Kidney (tissue), 14 donors: Measurements from ENCODE around the gene ABCG1. TPM values are rescaled to one million over a fixed set of nuclear protein-coding genes. Genes with fewer than 3 reads are reported as not detected.

Experiments used
- DNase-seq, 5 donors: peaks; one replicate each; pipeline ENCODE4 v3.0.0-alpha.2; 2013 to 2020
- FAIRE-seq: peaks from 2 replicates; lab custom pipeline; 2012; peaks lifted over from hg19 to GRCh38; lab: Jason Lieb, UNC
- H3K27ac ChIP-seq, 2 donors: one replicate each; pipeline ENCODE4 v1.7.0; 2013; ENCODE audit warnings: low read depth in 2 of 2, low read length in 2 of 2, inconsistent platforms in 1 of 2
- H3K27me3 ChIP-seq: one replicate; pipeline ENCODE4 v1.7.1; 2013; ENCODE audit warnings: low read length, inconsistent platforms; ENCODE audit not compliant: control insufficient read depth, insufficient read depth
- H3K36me3 ChIP-seq, 3 donors: one replicate each; pipeline versions ENCODE4 v1.7.0 to v1.7.1; 2013; ENCODE audit warnings: low read length in 3 of 3, control low read depth in 1 of 3, inconsistent platforms in 1 of 3; ENCODE audit not compliant: insufficient read depth in 3 of 3, control insufficient read depth in 2 of 3
- H3K4me1 ChIP-seq, 3 donors: one replicate each; pipeline versions ENCODE4 v1.7.0 to v1.7.1; 2013; ENCODE audit warnings: low read length in 3 of 3, inconsistent platforms in 1 of 3, low read depth in 1 of 3; ENCODE audit not compliant: control insufficient read depth in 2 of 3, insufficient read depth in 2 of 3
- H3K4me3 ChIP-seq, 3 donors: one replicate each; pipeline versions ENCODE4 v1.7.0 to v1.8.1; 2013; ENCODE audit warnings: low read length in 3 of 3, control low read depth in 1 of 3, inconsistent platforms in 1 of 3
- H3K9ac ChIP-seq, 3 donors: one replicate each; pipeline versions ENCODE4 v1.7.0 to v1.7.1; 2013; ENCODE audit warnings: low read length in 3 of 3, control low read depth in 1 of 3, inconsistent platforms in 1 of 3
- H3K9me3 ChIP-seq, 3 donors: one replicate each; pipeline versions ENCODE4 v1.7.0 to v1.7.1; 2013; ENCODE audit warnings: low read length in 3 of 3, control low read depth in 1 of 3, inconsistent platforms in 1 of 3; ENCODE audit not compliant: control insufficient read depth in 2 of 3, insufficient read depth in 1 of 3
- intact Hi-C: fragments of 100-400 bp; cut with DNase I; formaldehyde crosslinking; loops from one replicate; pipeline ENCODE4 v1.11.1; 2022
- polyA plus RNA-seq: library from polyadenylated mRNA; stranded (reverse); fragments of 350-450 nt; fragmentation: Illumina TruSeq; extraction: RNeasy Lipid Tissue Mini Kit (QIAGEN cat#74804); gene quantifications from one replicate; pipeline ENCODE4 v1.2.3, GENCODE V29; 2014; ENCODE audit warnings: low read depth, low replicate concordance; ENCODE audit not compliant: insufficient read depth
- total RNA-seq: library from RNA; stranded (reverse); fragmentation: NEBNext Ultra II Directional; extraction: Animal tissue kit (Norgen Biotek cat#: 25700); gene quantifications from one replicate; pipeline ENCODE4 v1.2.1, GENCODE V29; 2021
- TF ChIP-seq, protein P1 (sequence below): IDR thresholded peaks from 3 replicates; pipeline ENCODE4 v1.5.1; 2012; ENCODE audit warnings: mild to moderate bottlenecking, moderate library complexity, borderline replicate concordance; ENCODE audit not compliant: insufficient read depth; ENCODE audit errors: extremely low read depth
- donor health status: control.
- donor health status: control.
- donor health status: control.
- donor health status: control.
- donor health status: control.
- donor health status: DM: yes; HTN: yes; CAD: no.
- donor health status: Normal renal cell carcinoma (clear cell type).

The ABCG1 gene
- total and polyA plus RNA-seq, 2 donors from 2014 or later = 5.6 to 27.6 TPM

DNA sequence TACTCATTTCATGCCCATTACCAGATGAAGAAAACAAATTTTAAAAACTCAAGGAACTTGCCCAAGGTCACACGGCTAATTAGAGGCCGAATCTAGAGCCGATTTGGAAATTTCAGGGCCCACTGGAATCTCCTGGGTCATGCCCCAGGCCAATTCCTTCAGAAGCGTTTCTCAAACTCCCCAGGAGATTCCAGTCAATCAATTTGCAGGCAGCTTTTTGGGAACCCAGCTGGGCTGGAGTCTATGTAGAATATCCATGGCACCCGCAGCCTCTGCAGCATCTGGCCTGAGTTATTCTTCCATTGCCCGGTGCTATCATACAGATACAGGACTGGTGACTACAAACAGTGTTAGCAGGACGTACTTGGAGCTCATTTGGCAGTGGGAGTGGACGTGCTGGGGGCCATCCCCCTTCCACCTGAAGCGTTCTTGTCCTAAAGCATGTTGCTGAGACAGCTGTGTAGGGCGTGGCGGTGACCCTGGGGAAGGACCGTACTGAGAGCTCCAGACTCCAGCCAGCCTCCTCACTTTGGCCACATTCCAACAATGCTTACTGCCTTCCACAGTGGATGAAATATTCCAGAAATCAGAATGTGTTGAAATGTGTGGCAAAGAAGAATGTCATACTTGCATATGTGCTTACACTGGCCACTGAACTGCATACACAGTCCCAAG lies 38.3 kb downstream of the ABCG1 start:
- intact Hi-C loops = loop anchor here (5.0 kb wide), 1 partner anchor 110 kb away; no protein-coding TSS in a partner anchor
- DNase-seq (no peak), FAIRE-seq (no peak)
- H3K9me3 ChIP-seq = peaks cover 0 to 2% (median 0%) of the 10 kb centered on the region in 3 donors
- H3K4me3 ChIP-seq = no peak overlapping the region
- H3K36me3 ChIP-seq = no peaks in the 10 kb centered on the region
- H3K27ac ChIP-seq = no peak overlapping the region
- H3K4me1 ChIP-seq = peaks cover 0 to 3% (median 3%) of the 10 kb centered on the region in 3 donors
- TF ChIP-seq, protein P1, sequence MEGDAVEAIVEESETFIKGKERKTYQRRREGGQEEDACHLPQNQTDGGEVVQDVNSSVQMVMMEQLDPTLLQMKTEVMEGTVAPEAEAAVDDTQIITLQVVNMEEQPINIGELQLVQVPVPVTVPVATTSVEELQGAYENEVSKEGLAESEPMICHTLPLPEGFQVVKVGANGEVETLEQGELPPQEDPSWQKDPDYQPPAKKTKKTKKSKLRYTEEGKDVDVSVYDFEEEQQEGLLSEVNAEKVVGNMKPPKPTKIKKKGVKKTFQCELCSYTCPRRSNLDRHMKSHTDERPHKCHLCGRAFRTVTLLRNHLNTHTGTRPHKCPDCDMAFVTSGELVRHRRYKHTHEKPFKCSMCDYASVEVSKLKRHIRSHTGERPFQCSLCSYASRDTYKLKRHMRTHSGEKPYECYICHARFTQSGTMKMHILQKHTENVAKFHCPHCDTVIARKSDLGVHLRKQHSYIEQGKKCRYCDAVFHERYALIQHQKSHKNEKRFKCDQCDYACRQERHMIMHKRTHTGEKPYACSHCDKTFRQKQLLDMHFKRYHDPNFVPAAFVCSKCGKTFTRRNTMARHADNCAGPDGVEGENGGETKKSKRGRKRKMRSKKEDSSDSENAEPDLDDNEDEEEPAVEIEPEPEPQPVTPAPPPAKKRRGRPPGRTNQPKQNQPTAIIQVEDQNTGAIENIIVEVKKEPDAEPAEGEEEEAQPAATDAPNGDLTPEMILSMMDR = no peak
- no peaks in the 10 kb centered on the region for H3K27me3 ChIP-seq
- no peak overlapping the region for H3K9ac ChIP-seq

DNA sequence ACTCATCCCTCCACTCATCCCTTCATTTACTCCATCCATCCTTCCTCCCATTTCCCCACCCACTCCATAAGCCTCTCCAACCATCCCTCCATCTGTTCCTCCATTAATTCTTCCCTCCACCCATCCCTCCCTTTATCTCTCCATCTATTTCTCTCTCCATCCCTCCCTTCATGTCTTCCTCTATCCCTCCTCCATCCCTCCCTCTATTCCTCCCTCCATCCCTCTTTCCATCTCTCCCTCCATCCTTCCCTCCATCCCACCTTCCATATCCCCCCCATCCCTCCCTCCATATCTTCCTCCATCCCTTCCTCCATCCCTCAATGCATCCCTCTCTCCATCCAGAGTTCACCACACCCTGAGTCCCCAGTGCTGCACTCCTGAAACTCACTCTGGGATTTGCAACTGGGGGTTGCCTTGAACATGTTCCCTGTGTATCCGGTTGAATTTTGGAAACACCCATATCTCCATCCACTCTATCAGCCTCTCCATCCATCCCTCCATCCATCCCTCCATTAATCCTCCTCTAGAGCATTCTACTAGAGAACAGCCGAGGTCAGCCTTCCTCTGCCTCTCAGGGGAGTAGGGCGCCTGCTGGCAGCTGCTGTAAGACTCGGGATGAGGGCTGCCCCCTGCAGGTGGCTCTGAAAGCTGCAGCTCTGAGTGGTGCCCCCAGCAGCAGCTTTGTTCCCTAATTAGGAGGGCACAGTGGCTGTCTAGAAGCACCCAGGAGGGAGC lies 39.4 kb downstream of the ABCG1 start:
- no peaks in the 10 kb centered on the region for H3K36me3 ChIP-seq
- H3K4me1 ChIP-seq = peaks cover 0 to 10% (median 6%) of the 10 kb centered on the region in 3 donors
- DNase-seq (peak; percentile 55 to 85 (median 60)), FAIRE-seq (no peak)
- intact Hi-C loops = loop anchor here (5.0 kb wide), 1 partner anchor 111 kb away; no protein-coding TSS in a partner anchor
- TF ChIP-seq, protein P1 = peak; percentile 88
- no peaks in the 10 kb centered on the region for H3K27me3 ChIP-seq
- no peak overlapping the region for H3K9ac ChIP-seq
- H3K4me3 ChIP-seq = no peak overlapping the region
- H3K9me3 ChIP-seq = peaks cover 0 to 2% (median 0%) of the 10 kb centered on the region in 3 donors
- no peak overlapping the region for H3K27ac ChIP-seq

DNA sequence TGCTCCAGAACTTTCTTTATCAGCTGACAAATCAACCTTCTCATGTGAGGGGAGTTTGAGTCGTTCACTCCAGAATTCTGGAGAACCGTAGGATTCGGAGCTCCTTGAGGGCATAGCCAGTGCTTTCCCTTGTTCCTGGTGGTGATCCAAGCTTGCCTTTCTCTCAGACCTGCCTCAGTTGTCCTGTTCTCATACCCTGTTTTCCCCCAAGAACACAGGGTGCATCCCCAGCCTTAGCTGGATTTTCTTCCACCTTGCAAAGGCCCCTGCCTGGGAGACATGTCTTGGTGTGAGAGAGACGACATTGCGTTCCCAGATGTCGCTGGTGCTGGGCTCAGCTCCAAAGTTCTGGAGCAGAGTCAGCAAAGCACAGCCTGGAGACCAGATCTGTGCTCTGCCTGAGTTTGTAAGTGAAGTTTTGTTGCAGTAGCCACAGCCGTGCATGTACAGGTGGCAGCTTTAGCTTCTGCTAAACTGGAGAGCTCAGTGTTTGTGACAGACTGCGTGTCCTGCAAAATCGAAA lies 40.0 kb downstream of the ABCG1 start:
- no peak for DNase-seq
- TF ChIP-seq, protein P1 = no peak
- Histone ChIP-seq H3K9me3 (peaks cover 0 to 2% (median 0%) of the 10 kb centered on the region in 3 donors), H3K27me3 (no peaks in the 10 kb centered on the region), H3K4me3 (no peak overlapping the region), H3K9ac (no peak overlapping the region), H3K36me3 (no peaks in the 10 kb centered on the region), H3K4me1 (peaks cover 0 to 14% (median 6%) of the 10 kb centered on the region in 3 donors), H3K27ac (no peak overlapping the region)
- FAIRE-seq = no peak
- intact Hi-C loops = loop anchor here (5.0 kb wide), 1 partner anchor 112 kb away; no protein-coding TSS in a partner anchor
